Type B pancreatic cell (in vitro differentiated cells): Measurements from ENCODE around the gene XPO6. TPM values are rescaled to one million over a fixed set of nuclear protein-coding genes. Genes with fewer than 3 reads are reported as not detected.

Experiments
- DNase-seq: peaks from one replicate; pipeline ENCODE4 v3.0.0; 2021; ENCODE audit warnings: mixed read lengths; ENCODE audit not compliant: unreplicated experiment; ENCODE audit errors: extremely low spot score
- H3K27ac Mint-ChIP-seq: 2 replicates; pipeline ENCODE4 v1.8.0; 2021; ENCODE audit warnings: mild to moderate bottlenecking, mixed read lengths
- H3K27me3 Mint-ChIP-seq: 2 replicates; pipeline ENCODE4 v1.8.0; 2021; ENCODE audit warnings: mixed read lengths
- H3K36me3 Mint-ChIP-seq: 2 replicates; pipeline ENCODE4 v1.8.0; 2021; ENCODE audit warnings: mixed read lengths
- H3K4me1 Mint-ChIP-seq: one replicate; pipeline ENCODE4 v1.8.0; 2021; ENCODE audit warnings: mixed read lengths; ENCODE audit not compliant: unreplicated experiment
- H3K4me3 Mint-ChIP-seq: 2 replicates; pipeline ENCODE4 v1.8.0; 2021; ENCODE audit warnings: mild to moderate bottlenecking, mixed read lengths
- H3K9me3 Mint-ChIP-seq: 2 replicates; pipeline ENCODE4 v1.8.0; 2021; ENCODE audit warnings: mixed read lengths
- total RNA-seq: library from RNA; stranded (reverse); gene quantifications from 2 replicates; pipeline ENCODE4 v1.2.1, GENCODE V29; 2021; ENCODE audit warnings: low replicate concordance
- TF ChIP-seq, protein P1 (sequence below): fragments of 200-600 bp; sonication (generic); conservative IDR thresholded peaks from 2 replicates; pipeline ENCODE4 v1.5.0; 2021; ENCODE audit warnings: antibody characterized with exemption, mild to moderate bottlenecking

The XPO6 gene
- total RNA-seq, 1 donor from 2014 or later, result 111 TPM

- TF ChIP-seq, protein P1, sequence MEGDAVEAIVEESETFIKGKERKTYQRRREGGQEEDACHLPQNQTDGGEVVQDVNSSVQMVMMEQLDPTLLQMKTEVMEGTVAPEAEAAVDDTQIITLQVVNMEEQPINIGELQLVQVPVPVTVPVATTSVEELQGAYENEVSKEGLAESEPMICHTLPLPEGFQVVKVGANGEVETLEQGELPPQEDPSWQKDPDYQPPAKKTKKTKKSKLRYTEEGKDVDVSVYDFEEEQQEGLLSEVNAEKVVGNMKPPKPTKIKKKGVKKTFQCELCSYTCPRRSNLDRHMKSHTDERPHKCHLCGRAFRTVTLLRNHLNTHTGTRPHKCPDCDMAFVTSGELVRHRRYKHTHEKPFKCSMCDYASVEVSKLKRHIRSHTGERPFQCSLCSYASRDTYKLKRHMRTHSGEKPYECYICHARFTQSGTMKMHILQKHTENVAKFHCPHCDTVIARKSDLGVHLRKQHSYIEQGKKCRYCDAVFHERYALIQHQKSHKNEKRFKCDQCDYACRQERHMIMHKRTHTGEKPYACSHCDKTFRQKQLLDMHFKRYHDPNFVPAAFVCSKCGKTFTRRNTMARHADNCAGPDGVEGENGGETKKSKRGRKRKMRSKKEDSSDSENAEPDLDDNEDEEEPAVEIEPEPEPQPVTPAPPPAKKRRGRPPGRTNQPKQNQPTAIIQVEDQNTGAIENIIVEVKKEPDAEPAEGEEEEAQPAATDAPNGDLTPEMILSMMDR, result no peak
- no peak for DNase-seq
- peaks cover 81% of the 10 kb centered on the region for H3K27me3 Mint-ChIP-seq
- no peak overlapping the region for H3K27ac Mint-ChIP-seq
- H3K4me3 Mint-ChIP-seq, result peak overlapping the region; percentile 74
- H3K36me3 Mint-ChIP-seq, result no peaks in the 10 kb centered on the region
- H3K9me3 Mint-ChIP-seq, result no peaks in the 10 kb centered on the region
- H3K4me1 Mint-ChIP-seq, result no peaks in the 10 kb centered on the region
Measured at GRCh38 chr16:28062261-28062846, 149.4 kb downstream of the XPO6 start.

DNA sequence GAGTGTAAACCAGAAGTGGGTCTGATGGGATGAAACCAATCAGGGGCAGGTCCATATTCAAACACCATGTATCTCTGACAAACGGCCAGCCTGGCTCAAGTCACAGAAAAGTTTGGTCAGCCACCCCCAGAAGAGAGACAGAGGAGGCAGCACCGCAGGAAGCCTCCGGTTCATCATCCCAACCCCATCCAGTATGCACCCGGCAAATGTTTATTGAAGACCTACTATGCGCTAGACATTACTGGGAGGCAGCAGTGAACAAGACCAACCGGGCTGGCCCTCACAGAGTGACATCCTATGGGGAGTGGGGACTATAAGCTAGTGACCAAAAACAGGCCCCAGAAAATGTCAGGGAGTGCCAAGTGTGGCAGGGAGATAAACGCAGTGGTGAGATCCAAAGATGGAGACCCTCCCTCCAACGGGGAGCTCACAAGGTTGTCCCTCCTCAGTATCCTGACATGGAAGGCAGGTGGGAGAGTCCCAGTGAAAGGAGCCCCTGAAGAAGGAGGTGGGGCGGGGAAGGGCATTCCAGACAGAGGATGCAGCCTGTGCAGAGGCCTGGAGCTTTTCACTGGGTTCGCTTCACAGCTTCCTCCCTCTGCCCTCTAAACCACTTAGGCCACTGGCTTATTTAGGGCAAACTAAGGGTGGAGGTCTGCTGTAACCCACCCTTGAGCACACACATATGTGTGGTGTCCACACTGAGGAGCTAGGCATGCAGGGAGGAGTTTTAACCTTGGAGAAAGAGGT, 150.2 kb downstream of the XPO6 start:
- H3K27ac Mint-ChIP-seq, result no peak overlapping the region
- TF ChIP-seq, protein P1, result no peak
- peaks cover 82% of the 10 kb centered on the region for H3K27me3 Mint-ChIP-seq
- no peaks in the 10 kb centered on the region for H3K9me3 Mint-ChIP-seq
- no peak for DNase-seq
- H3K36me3 Mint-ChIP-seq, result no peaks in the 10 kb centered on the region
- no peaks in the 10 kb centered on the region for H3K4me1 Mint-ChIP-seq
- peak overlapping the region; percentile 74 for H3K4me3 Mint-ChIP-seq

- no peak for DNase-seq
- Mint-ChIP-seq H3K27ac (no peak overlapping the region), H3K36me3 (no peaks in the 10 kb centered on the region), H3K4me1 (no peaks in the 10 kb centered on the region), H3K4me3 (peak overlapping the region; percentile 19), H3K27me3 (peaks cover 72% of the 10 kb centered on the region), H3K9me3 (no peaks in the 10 kb centered on the region)
- TF ChIP-seq, protein P1, result no peak
Measured at GRCh38 chr16:28059841-28060575, 151.8 kb downstream of the XPO6 start.

- Mint-ChIP-seq H3K27me3 (peaks cover 62% of the 10 kb centered on the region), H3K27ac (no peak overlapping the region), H3K4me3 (no peak overlapping the region), H3K4me1 (no peaks in the 10 kb centered on the region), H3K36me3 (no peaks in the 10 kb centered on the region), H3K9me3 (no peaks in the 10 kb centered on the region)
- no peak for DNase-seq
- TF ChIP-seq, protein P1, result no peak
Measured at GRCh38 chr16:28058839-28059589, 152.8 kb downstream of the XPO6 start.

GRCh38 chr16:28057949-28058348, 153.8 kb downstream of the XPO6 start:
- Mint-ChIP-seq H3K4me1 (peaks cover 5% of the 10 kb centered on the region), H3K4me3 (no peak overlapping the region), H3K36me3 (no peaks in the 10 kb centered on the region), H3K27ac (no peak overlapping the region), H3K27me3 (peaks cover 65% of the 10 kb centered on the region), H3K9me3 (no peaks in the 10 kb centered on the region)
- no peak for DNase-seq
- TF ChIP-seq, protein P1, result no peak
